HFFc6 (cell line): ENCODE results near the gene CPNE9. TPM values are rescaled to one million over a fixed set of nuclear protein-coding genes. Genes with fewer than 3 reads are reported as not detected.

Experiments used
- DNase-seq: peaks from one replicate; pipeline ENCODE4 v3.0.0-alpha.2; 2018
- H3K27ac Mint-ChIP-seq: 2 replicates; pipeline ENCODE4 v1.8.0; 2020; ENCODE audit warnings: mild to moderate bottlenecking, mixed read lengths
- H3K27me3 Mint-ChIP-seq: 2 replicates; pipeline ENCODE4 v1.8.0; 2021; ENCODE audit warnings: mild to moderate bottlenecking, moderate library complexity, mixed read lengths; ENCODE audit not compliant: insufficient read depth
- H3K36me3 Mint-ChIP-seq: 2 replicates; pipeline ENCODE4 v1.8.0; 2021; ENCODE audit warnings: low read depth, mixed read lengths
- H3K4me1 Mint-ChIP-seq: 2 replicates; pipeline ENCODE4 v1.8.0; 2020; ENCODE audit warnings: low read depth, mixed read lengths
- H3K4me3 Mint-ChIP-seq: 2 replicates; pipeline ENCODE4 v1.8.0; 2020; ENCODE audit warnings: mild to moderate bottlenecking, moderate library complexity, mixed read lengths
- H3K9me3 Mint-ChIP-seq: 2 replicates; pipeline ENCODE4 v1.8.0; 2020; ENCODE audit warnings: mild to moderate bottlenecking, mixed read lengths
- CTCF ChIP-seq: fragments of 200-600 bp; sonication (generic); IDR thresholded peaks from 2 replicates; pipeline ENCODE4 v1.5.0; 2021; ENCODE audit warnings: antibody characterized with exemption, mild to moderate bottlenecking
- total RNA-seq, 6 experiments: library from RNA; stranded (reverse); fragmentation: NEBNext Ultra II Directional; extraction: Animal tissue kit (Norgen Biotek cat#: 25700); gene quantifications; 2 replicates in 1 of 6; 3 replicates in 5 of 6; pipeline ENCODE4 v1.2.3, GENCODE V29; 2021

CPNE9 gene
- total RNA-seq, 6 experiments from 2014 or later: not detected

GRCh38 chr3:9704347-9705322, 1.0 kb downstream of the CPNE9 start:
- DNase-seq: no peak
- Mint-ChIP-seq H3K4me1 (no peaks in the 10 kb centered on the region), H3K9me3 (no peaks in the 10 kb centered on the region)

GRCh38 chr3:9710174-9710739, 6.6 kb downstream of the CPNE9 start:
- H3K27me3 Mint-ChIP-seq: peaks cover 35% of the 10 kb centered on the region
- no peaks in the 10 kb centered on the region for H3K9me3 Mint-ChIP-seq
- H3K4me3 Mint-ChIP-seq: no peak overlapping the region
- no peaks in the 10 kb centered on the region for H3K4me1 Mint-ChIP-seq
- TF ChIP-seq CTCF: no peak
- no peaks in the 10 kb centered on the region for H3K36me3 Mint-ChIP-seq
- H3K27ac Mint-ChIP-seq: no peak overlapping the region
- no peak for DNase-seq

More at GRCh38 chr3:9704347-9705322, 1.0 kb downstream of the CPNE9 start:
- no peak for TF ChIP-seq CTCF
- Mint-ChIP-seq H3K36me3 (peaks cover 5% of the 10 kb centered on the region; the same call in 1 of the 2 replicates), H3K4me3 (no peak overlapping the region; the same call in 1 of the 2 replicates), H3K27ac (no peak overlapping the region), H3K27me3 (peaks cover 15% of the 10 kb centered on the region)

GRCh38 chr3:9712415-9712814, 8.8 kb downstream of the CPNE9 start:
- H3K4me1 Mint-ChIP-seq: peaks cover 6% of the 10 kb centered on the region; the same call in 1 of the 2 replicates
- no peaks in the 10 kb centered on the region for H3K9me3 Mint-ChIP-seq
- H3K27ac Mint-ChIP-seq: no peak overlapping the region
- H3K27me3 Mint-ChIP-seq: peaks cover 29% of the 10 kb centered on the region
- DNase-seq: no peak
- H3K4me3 Mint-ChIP-seq: no peak overlapping the region
- no peaks in the 10 kb centered on the region for H3K36me3 Mint-ChIP-seq
- TF ChIP-seq CTCF: no peak

GRCh38 chr3:9713142-9713541, 9.5 kb downstream of the CPNE9 start:
- H3K36me3 Mint-ChIP-seq: no peaks in the 10 kb centered on the region
- no peak overlapping the region for H3K27ac Mint-ChIP-seq
- peaks cover 30% of the 10 kb centered on the region for H3K27me3 Mint-ChIP-seq
- peaks cover 6% of the 10 kb centered on the region; the same call in 1 of the 2 replicates for H3K4me1 Mint-ChIP-seq
- no peaks in the 10 kb centered on the region for H3K9me3 Mint-ChIP-seq
- TF ChIP-seq CTCF: no peak
- no peak overlapping the region for H3K4me3 Mint-ChIP-seq
- DNase-seq: no peak

GRCh38 chr3:9715136-9715535, 11.5 kb downstream of the CPNE9 start:
- Mint-ChIP-seq H3K27ac (no peak overlapping the region), H3K27me3 (peaks cover 33% of the 10 kb centered on the region), H3K9me3 (no peaks in the 10 kb centered on the region), H3K4me1 (peaks cover 6% of the 10 kb centered on the region; the same call in 1 of the 2 replicates), H3K4me3 (no peak overlapping the region), H3K36me3 (no peaks in the 10 kb centered on the region)
- DNase-seq: no peak
- TF ChIP-seq CTCF: no peak
